ENCODE measurements around the gene STAT1.

Gene STAT1

DNA sequence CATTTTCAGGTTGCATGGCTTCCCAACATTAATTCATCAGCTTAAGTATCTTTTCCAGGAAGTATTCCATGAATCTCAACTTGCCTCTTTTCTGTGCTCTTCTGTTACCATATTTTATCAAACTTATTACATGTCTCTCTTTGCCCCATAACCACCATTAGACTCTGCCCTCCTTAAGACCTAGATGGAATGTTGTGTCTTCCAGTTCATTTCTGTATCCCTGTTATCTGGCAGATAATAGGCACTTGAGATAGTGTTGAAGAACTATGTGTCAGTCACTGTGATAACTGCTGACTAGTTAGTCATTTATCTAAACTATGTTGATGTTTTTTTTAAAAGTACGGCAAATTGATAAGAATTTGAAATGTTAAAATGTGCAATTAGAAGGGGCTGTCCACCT, 91.6 kb downstream of the STAT1 start:
- TF ChIP-seq CTCF (conservative IDR thresholded peaks at IDR 0.05) (no peak), ZFX (IDR thresholded peaks at IDR 0.05) (no peak)
- no peak overlapping the region for H3K27ac ChIP-seq

- TF ChIP-seq CTCF (conservative IDR thresholded peaks at IDR 0.05), result no peak
- TF ChIP-seq ZFX (IDR thresholded peaks at IDR 0.05), result no peak
- H3K27ac ChIP-seq, result no peak overlapping the region
Measured at GRCh38 chr2:190920085-190920484, 93.9 kb downstream of the STAT1 start.

Measured in C4-2B (cell line).